ENCODE measurements around the gene HSPA12B. TPM values are rescaled to one million over a fixed set of nuclear protein-coding genes. Genes with fewer than 3 reads are reported as not detected.

Gene HSPA12B
- total RNA-seq, 1 donor from 2014 or later: 64.8 TPM

- H3K4me1 ChIP-seq: peaks cover 3 to 8% of the 10 kb centered on the region in 2 donors
- intact Hi-C loops (cut with DNase I): loop anchor here (2.0 kb wide), 2 partner anchors 15 to 29 kb away; partner anchors contain the start of genes ADISSP and SPEF1
- no peaks in the 10 kb centered on the region for H3K9me3 ChIP-seq
- TF ChIP-seq, protein P1, sequence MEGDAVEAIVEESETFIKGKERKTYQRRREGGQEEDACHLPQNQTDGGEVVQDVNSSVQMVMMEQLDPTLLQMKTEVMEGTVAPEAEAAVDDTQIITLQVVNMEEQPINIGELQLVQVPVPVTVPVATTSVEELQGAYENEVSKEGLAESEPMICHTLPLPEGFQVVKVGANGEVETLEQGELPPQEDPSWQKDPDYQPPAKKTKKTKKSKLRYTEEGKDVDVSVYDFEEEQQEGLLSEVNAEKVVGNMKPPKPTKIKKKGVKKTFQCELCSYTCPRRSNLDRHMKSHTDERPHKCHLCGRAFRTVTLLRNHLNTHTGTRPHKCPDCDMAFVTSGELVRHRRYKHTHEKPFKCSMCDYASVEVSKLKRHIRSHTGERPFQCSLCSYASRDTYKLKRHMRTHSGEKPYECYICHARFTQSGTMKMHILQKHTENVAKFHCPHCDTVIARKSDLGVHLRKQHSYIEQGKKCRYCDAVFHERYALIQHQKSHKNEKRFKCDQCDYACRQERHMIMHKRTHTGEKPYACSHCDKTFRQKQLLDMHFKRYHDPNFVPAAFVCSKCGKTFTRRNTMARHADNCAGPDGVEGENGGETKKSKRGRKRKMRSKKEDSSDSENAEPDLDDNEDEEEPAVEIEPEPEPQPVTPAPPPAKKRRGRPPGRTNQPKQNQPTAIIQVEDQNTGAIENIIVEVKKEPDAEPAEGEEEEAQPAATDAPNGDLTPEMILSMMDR (IDR thresholded peaks at IDR 0.05): no peak
- peak in 1 of 2 donors; percentile 83 for DNase-seq (ENCODE audit: low spot score in 2 of 2)
- no peak overlapping the region for H3K27ac ChIP-seq
- peak overlapping the region; percentile 57 to 68 for H3K4me3 ChIP-seq
- H3K27me3 ChIP-seq: no peaks in the 10 kb centered on the region
- no peaks in the 10 kb centered on the region for H3K36me3 ChIP-seq
Measured at GRCh38 chr20:3751675-3752385, 19.3 kb downstream of the HSPA12B start.

- Histone ChIP-seq H3K9me3 (no peaks in the 10 kb centered on the region), H3K4me3 (peak overlapping the region; percentile 57 to 68), H3K36me3 (no peaks in the 10 kb centered on the region), H3K27ac (no peak overlapping the region), H3K4me1 (peaks cover 3 to 8% of the 10 kb centered on the region in 2 donors), H3K27me3 (no peaks in the 10 kb centered on the region)
- TF ChIP-seq, protein P1 (IDR thresholded peaks at IDR 0.05): no peak
- intact Hi-C loops (cut with DNase I): loop anchor here (2.0 kb wide), 2 partner anchors 14 to 28 kb away; partner anchors contain the start of genes ADISSP and SPEF1
- no peak for DNase-seq (ENCODE audit: low spot score in 2 of 2)
Measured at GRCh38 chr20:3752386-3752759, 19.9 kb downstream of the HSPA12B start.

- peak in 1 of 2 donors; percentile 78 for DNase-seq (ENCODE audit: low spot score in 2 of 2)
- H3K9me3 ChIP-seq: no peaks in the 10 kb centered on the region
- H3K36me3 ChIP-seq: no peaks in the 10 kb centered on the region
- intact Hi-C loops (cut with DNase I): loop anchor here (2.0 kb wide), 2 partner anchors 14 to 28 kb away; partner anchors contain the start of genes ADISSP and SPEF1
- TF ChIP-seq, protein P1 (IDR thresholded peaks at IDR 0.05): peak; percentile 66 to 75 (median 67)
- H3K4me3 ChIP-seq: no peak overlapping the region
- H3K4me1 ChIP-seq: peaks cover 3 to 8% of the 10 kb centered on the region in 2 donors
- no peaks in the 10 kb centered on the region for H3K27me3 ChIP-seq
- no peak overlapping the region for H3K27ac ChIP-seq
Measured at GRCh38 chr20:3753098-3753497, 20.6 kb downstream of the HSPA12B start.

GRCh38 chr20:3753501-3754275, 21.2 kb downstream of the HSPA12B start:
- Histone ChIP-seq H3K27ac (no peak overlapping the region), H3K27me3 (no peaks in the 10 kb centered on the region), H3K4me1 (peaks cover 3 to 8% of the 10 kb centered on the region in 2 donors), H3K4me3 (no peak overlapping the region), H3K9me3 (no peaks in the 10 kb centered on the region), H3K36me3 (no peaks in the 10 kb centered on the region)
- DNase-seq (ENCODE audit: low spot score in 2 of 2): no peak
- TF ChIP-seq, protein P1 (IDR thresholded peaks at IDR 0.05): no peak
- intact Hi-C loops (cut with DNase I): loop anchor here (2.0 kb wide), 2 partner anchors 13 to 27 kb away; partner anchors contain the start of genes ADISSP and SPEF1

DNA sequence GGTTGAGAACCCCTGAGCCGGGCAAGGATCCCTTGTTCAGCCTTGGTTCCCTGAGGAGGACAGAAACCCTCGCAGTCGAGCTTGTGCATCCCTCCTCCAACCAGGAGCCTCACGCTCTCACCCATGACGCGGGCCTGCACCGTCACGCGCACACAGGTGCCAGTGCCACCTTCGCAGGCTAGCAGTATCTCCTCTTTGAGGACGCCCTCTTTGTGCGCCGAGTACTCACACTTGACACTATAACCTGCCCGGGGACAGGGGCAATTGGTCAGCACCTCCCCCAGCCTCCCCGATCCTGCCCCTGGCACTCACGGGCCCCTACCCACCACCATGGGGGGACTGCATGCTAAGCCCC, 21.8 kb downstream of the HSPA12B start:
- no peaks in the 10 kb centered on the region for H3K36me3 ChIP-seq
- no peak for DNase-seq (ENCODE audit: low spot score in 2 of 2)
- H3K27me3 ChIP-seq: no peaks in the 10 kb centered on the region
- intact Hi-C loops (cut with DNase I): no loop called here
- no peaks in the 10 kb centered on the region for H3K9me3 ChIP-seq
- no peak overlapping the region for H3K27ac ChIP-seq
- H3K4me3 ChIP-seq: no peak overlapping the region
- H3K4me1 ChIP-seq: peaks cover 3 to 8% of the 10 kb centered on the region in 2 donors
- TF ChIP-seq, protein P1 (IDR thresholded peaks at IDR 0.05): no peak
